NCI-H128 (cell line): ENCODE data around the gene PBX2.
"Not testable (repeated sequence)": the region's sequence is repeated elsewhere in the genome, so short reads cannot be mapped to it uniquely, and the experiment has no call there.

Experiments
- DNase-seq: peaks from one replicate; lab custom pipeline; 2025; ENCODE audit not compliant: unreplicated experiment; lab: John Stamatoyannopoulos, UW

Gene PBX2

GRCh38 chr6:32151863-32152768 lies 37.9 kb downstream of the PBX2 start, which contains the start of gene PRRT1:
Gene PRRT1 (minus strand): TSS chr6:32151939. CDS start chr6:32151827, 112 bp downstream.
- DNase-seq, result no peak

DNA sequence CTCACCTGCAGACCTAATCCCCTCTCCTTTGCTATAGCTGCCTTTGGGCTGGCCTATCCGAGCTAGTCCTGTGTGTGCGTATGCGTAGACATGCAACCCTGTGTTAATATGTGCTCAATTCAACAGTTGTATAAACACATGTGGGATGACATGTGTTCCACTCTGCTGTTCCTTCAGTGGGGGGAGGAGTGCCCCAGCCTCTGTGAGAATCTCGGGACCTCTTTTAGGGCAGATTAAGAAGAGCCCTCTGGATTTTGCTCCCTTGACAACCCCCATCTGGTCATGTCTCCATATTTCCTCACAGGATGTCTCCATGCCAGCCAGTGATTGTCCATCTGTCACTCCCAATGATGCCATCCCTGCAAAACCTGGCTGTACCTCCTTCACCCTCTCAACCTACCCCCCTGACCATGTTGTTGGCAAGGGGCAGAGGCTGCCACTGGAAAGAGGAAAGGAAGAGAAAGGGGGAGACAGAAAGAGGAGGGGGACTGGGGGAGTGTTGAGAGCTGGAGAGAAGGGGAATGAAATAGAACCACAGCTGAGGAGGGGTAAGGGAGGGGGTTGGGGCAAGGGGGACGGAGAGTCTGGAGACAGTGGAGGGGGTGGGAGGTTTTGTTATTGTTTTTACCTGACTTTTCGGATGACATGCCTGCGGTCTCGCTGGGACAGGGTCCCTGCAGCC lies 38.7 kb downstream of the PBX2 start:
- no peak for DNase-seq

DNA sequence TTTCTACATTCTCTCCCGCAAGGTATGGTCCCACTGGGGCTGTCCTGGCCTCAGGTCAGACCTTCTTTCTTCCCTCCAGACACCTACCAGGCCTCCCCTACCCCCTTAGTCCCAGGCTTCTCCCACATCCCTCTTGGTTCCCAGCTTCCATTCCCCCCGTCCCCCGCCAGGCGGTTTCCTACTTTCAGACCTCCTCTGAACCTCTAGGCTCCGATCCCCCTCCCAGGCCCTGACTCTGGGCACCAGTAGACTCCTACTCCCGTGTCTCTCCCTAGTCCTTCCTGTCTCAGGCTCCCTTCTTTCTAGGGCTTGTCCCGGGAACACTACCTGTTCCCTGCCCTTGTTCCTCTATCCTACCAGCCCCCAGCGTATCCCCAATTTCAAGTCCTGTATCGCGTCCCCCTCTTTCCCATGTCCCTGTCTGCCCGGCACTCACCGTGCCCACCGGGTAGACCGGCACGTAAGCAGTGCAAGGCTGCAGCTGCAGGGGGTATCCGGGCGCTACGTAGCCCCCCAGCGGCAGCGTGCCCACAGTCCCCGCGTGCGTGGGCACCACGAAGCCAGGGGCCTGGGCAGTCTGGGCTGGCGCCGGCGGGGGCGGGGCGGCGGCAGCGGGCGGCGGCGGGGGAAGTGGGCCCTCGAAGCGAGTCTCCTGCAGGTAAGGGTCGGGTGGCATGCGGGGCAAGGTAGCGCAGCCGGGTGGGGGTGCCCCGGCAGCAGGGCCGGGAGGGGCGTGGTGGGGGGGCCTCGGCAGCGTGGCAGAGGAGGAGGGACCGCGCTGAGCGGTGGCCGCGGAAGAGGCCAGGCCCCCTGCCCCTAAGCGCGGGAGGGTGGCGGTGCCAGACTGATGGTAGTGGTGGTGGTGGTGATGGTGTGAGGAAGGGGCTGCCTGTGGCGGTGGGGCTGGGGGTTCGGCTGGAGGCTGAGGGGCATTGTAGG lies 39.8 kb downstream of the PBX2 start:
- DNase-seq, result no peak

DNA sequence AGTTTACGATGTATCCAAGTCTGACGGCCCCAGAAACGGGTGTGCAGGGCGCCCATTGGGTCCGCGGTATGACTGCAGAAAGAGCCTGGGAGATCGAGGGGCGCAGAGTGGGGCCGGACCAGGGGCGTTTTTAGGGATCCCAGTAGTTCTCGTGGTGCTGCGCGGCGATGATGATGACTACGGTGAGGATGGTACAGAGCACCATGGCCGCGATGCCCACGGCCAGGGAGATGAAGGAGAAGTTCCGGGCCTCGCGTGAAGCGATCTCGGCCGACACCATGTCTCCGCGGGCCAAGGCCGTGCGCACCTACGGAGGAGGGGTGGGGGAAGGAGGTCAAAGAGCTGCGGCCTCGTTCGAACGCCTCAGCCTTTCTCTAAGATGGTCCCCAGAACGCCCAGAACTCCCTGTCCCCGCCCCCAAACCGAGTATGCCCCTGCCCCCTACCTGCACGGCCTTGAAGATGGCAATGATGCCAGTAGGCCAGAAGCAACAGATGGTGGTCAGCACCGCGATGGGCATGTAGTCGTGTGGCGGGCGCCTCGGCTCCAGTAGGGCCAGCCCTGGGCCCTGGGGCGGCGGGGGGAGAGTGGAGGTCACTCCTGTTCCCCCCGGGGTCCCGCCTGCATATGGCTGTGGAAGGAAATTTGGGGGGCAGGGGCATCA lies 40.8 kb downstream of the PBX2 start:
- no peak for DNase-seq

- no peak for DNase-seq
Measured at GRCh38 chr6:32148289-32149091, 41.5 kb downstream of the PBX2 start.

GRCh38 chr6:32147401-32148132 lies 42.4 kb downstream of the PBX2 start:
- no peak for DNase-seq

- DNase-seq, result no peak
Measured at GRCh38 chr6:32146687-32147086, 43.3 kb downstream of the PBX2 start.

DNA sequence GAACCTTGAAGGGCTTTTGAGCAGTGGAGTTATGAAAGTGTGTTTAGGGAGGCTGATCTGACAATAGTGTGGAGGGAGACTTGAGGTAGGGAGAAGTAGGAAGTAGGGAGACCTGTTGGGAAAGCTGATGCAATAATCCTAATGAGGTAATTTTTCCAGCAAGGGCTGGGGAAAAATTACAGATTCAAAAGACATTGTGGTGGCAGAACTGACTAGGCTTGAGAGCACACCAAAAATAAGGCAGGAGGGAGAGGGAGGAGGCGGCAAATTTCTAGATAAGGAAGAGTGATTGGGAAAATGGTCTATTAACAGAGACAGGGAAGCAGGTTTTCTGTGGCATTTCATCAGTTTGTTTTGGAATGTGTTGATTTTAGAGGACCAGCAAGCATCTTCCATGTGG lies 43.7 kb downstream of the PBX2 start:
- no peak for DNase-seq

DNA sequence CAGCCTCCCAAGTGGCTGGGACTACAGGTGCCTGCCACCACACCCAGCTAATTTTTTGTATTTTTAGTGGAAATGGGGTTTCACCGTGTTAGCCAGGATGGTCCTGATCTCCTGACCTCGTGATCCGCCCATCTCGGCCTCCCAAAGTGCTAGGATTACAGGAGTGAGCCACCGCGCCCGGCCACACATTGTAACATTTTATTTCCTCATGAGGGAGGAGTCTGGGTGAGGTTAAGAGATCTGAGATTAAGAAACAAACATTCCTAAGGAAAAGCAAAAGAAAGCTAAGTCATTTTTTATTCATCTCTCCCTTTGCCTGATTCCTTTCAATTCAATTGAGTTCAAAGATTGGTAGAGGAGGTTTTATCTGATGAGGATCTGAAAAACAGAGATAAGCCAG lies 45.8 kb downstream of the PBX2 start:
- DNase-seq, result not testable (repeated sequence)

- DNase-seq, result no peak
Measured at GRCh38 chr6:32140420-32141046, 49.5 kb downstream of the PBX2 start.

- no peak for DNase-seq
Measured at GRCh38 chr6:32139590-32139989, 50.4 kb downstream of the PBX2 start.

DNA sequence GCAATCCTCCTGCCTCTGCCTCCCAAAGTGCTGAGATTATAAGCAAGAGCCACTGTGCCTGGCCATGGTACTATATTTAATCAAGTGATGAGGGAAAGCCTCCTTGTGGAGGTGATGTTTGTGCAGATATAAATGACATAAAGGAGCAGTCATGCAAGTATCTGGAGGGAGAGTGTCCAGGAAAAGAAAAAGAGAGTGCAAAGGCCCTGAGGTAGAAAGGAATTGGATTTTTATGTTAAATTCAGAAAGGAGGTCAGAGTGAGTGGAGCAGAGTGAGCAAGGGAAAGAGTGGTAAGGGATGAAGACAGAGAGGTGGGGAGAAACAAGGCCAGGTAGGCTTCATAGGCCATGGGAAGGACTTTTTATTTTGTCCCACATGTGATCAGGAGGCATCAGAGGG lies 52.5 kb downstream of the PBX2 start:
- no peak for DNase-seq
